A673 (cell line): ENCODE results near the gene KCNQ2.

Source experiments
- CTCF ChIP-seq: fragments of 300-800, 200-600 bp; sonication (generic); conservative IDR thresholded peaks from 2 replicates; pipeline ENCODE4 v1.5.1; 2017; ENCODE audit warnings: low read depth, mild to moderate bottlenecking, antibody characterized with exemption, low read length, moderate library complexity, mixed read lengths
- EZH2 ChIP-seq: fragments of 200-600 bp; sonication (generic); IDR thresholded peaks from 2 replicates; pipeline ENCODE4 v1.6.1; 2017; ENCODE audit warnings: borderline replicate concordance, low read depth, mild to moderate bottlenecking, mixed read lengths, antibody characterized with exemption, low read length; ENCODE audit not compliant: poor library complexity, severe bottlenecking

DNA sequence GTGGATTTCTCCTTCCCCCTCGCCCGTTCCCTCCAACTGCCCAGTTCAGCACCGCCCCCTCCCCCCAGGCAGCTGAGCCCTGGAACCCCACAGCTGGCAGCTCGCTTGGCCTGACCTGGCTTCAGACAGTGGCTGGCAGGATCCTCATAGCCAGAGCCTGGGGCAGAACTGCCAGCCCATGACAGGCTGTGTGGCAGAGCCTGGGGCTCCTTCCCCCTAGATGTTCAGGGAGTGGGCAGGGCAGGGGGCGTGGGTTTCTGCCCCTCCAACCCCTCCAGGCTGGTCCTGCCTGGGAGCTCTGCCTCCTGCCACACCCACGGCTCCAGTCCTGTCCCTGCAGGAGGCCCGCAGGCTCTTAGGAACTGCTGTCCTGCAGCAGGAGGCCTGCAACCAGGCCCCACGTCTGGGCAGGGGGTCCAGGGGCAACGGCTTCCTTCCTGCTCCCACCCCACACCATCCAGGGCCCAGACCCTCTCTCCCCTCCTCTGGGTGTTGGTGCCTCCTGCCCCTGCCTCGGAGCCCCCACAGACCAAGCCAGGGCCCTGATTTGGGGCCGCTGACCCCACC, 9.6 kb upstream of the KCNQ2 start:
- no peak for TF ChIP-seq CTCF
- TF ChIP-seq EZH2: no peak
